GM18511 (cell line): ENCODE results near the gene ZNF513.
"Not testable (repeated sequence)": the region's sequence is repeated elsewhere in the genome, so short reads cannot be mapped to it uniquely, and the experiment has no call there.

Source experiments
- ATAC-seq: cut with Tn5 transposase; IDR thresholded peaks from one replicate; pipeline ENCODE4 v1.9.1; 2021; ENCODE audit warnings: mild to moderate bottlenecking, moderate library complexity; ENCODE audit not compliant: unreplicated experiment

ZNF513 gene

DNA sequence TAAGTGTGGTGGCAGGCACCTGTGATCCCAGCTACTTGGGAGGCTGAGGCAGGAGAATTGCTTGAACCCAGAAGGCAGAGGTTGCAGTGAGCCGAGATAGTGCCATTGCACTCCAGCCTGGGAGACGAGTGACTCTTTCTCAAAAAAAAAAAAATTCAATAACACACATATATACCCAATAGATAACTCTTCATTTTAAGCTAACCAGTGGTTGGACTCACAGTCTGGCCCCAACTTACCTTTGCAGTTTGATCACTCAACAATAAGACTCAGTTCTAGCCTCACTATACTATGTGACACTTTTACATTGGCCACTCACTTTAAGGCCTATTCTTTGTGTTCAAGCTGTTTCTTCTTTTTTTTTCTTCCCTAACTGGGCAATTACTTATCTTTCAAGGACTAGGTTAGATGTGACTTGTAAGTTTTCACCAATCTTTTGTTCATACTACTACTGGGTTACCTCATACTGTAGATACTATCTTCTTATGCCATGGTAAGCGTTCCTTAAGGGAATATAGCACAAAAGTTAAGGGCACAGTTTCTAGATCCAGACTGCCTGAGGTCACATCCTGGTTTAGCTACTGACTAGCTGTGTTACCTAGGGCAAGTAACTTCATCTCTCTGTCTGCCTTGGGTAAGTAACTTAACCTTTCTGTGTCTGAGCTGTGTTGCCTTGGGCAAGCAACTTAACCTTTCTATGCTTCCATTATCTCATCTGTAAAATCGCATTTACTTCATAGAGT is 17.7 kb downstream of the ZNF513 start:
- ATAC-seq = no peak

DNA sequence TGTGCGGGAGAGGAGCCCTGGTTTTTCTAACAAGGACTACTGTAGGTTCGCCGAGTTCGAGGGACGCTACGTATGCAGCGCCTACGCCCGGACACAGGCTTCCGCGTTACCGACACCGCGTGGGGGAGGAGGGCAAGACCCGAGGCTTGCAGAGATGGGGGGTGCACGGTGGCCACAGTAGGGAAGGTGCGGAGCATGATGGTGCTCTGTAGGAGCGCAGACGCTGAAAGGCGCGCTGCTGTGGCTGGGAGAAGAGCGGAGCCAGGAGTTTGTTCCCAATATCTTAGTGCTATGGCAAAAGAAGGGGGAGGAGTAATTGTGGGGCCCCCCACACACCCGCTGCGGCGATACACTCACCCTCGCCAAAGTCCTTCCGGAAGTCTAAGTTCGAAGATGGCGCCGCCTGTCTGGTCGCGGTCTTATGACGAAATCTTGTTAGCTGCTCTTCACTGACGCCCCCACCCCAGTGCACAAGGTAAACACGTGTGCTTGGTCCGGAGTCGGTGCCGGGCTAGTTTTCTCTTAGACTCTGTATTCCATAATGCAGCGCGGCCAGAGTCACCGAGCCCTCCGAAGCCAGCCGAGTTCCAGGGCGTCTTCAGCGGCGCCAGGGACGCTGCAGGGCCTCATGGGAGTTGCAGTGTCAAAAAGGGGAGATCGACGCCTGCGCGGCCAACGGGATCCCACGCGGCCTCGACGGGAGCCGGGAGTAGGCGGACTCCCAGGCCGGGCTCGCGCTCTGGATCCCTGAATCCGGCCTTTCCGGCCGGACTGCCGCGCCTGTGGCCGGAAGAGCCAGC is 24.0 kb downstream of the ZNF513 start, which contains the start of gene GTF3C2:
GTF3C2 (minus strand) TSS at position 383 of the 800 bp plus-strand sequence. CDS start 13,210 bp downstream, outside the sequence.
- ATAC-seq = peak; percentile 87

DNA sequence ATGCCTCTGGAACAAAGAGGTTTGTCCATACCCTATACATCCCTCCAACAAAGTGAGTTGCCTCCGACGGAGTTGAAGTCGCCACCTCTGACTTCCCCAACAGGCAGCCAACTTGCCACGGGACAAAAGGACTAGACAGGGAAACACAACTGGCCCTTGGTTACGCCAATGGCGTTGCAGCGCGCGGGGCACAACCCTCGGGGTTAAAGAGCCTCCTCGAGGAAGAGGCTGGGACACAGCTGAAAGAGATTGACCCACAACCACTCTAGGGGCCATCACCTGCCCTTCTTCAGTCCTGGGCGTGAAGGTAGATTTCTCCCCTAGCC is 24.5 kb downstream of the ZNF513 start:
- ATAC-seq = peak; percentile 43

DNA sequence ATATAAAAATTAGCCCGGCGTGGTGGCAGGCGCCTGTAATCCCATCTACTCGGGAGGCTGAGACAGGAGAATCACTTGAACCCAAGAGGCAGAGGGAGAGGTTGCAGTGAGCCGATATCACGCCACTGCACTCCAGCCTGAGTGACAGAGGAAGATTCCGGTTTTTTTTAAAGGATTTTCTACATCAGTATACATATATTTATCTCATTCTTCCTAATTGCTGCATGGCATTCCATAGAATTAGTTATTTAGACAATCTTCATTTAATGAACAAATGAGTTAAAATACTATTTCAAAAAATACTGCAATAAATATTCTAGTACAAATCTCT is 26.0 kb downstream of the ZNF513 start:
- ATAC-seq = no peak

DNA sequence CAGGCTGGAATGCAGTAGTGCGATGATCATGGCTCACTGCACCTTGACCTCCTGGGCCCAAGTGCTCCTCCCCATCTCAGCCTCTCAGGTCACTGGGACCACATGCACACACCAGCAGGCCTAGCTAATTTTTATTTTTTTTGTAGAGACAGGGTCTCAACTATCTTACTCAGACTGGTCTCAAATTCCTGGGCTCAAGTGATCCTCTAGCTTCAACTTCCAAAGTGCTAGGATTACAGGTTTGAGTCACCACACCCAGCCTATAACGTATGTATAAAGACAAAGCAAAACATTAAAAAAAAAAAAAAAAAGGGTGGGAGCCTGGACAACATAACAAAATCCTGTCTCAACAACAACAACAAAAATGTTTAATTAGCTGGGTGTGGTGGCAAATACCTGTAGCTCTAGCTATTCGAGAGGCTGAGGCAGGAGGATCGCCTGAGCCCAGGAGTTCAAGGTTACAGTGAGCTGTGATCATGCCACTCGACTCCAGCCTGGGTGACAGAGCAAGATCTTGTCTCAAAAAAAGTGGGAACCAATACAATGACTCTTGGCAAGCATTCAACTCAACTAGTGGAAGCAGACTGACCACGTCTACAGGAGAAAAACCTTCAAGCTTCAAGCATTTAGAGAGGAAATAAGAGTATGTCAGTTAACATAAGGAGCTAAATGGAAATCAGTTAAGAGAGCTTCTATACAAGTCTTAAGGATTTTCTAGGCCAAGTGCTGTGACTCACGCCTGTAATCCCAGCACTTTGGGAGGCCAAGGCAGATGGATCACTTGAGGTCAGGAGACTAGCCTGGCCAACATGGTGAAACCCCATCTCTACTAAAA is 26.6 kb downstream of the ZNF513 start:
- no peak for ATAC-seq

DNA sequence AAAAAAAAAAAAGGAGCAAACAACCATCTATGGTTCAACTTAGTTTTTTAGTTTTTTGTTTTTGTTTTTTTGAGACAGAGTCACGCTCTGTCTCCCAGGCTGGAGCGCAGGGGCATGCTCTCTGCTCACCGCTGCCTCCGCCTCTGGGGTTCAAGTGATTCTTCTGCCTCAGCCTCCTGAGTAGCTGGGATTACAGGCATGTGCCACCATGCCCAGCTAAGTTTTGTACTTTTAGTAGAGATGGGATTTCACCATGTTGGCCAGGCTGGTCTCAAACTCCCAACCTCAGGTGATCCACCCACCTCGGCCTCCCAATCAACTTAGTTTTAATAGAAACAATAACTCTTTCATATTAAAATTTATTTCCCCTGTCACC is 27.2 kb downstream of the ZNF513 start:
- ATAC-seq = not testable (repeated sequence)

DNA sequence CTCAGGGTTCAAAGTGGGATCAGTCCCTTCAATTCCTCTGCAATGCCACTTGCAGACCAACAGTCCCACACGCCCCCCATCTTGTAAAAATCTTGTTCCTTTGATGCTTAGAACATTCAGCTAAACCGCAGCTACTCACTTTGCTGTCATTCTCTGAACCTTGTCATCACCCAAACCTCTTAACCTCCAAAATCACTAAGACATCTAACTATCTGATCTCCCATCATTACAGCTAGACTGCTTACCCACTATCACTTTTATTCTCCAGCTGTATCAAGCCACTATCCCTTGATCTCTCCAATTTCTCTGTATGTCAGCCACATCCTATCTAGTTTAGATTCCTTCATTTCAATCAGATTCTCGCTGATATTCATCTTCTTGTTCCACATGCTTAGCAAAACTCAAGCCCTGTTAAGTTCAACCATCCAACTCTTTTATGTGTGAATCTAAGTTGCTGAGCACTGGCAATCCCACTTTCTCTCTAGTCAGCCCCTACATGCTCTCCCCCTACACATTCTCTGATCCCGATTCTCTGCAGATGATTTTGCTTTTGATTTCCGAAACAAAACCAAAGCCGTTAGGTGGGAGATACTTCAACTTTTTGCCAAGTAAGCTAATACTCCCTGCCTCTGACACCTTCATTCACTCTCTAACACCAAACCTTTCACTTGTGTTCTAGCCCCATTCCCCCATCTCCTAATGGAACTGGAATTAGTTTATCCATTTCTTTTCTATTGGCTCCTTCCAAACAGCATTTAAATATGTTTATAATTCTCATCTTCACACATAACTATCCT is 28.5 kb downstream of the ZNF513 start:
- ATAC-seq = no peak

DNA sequence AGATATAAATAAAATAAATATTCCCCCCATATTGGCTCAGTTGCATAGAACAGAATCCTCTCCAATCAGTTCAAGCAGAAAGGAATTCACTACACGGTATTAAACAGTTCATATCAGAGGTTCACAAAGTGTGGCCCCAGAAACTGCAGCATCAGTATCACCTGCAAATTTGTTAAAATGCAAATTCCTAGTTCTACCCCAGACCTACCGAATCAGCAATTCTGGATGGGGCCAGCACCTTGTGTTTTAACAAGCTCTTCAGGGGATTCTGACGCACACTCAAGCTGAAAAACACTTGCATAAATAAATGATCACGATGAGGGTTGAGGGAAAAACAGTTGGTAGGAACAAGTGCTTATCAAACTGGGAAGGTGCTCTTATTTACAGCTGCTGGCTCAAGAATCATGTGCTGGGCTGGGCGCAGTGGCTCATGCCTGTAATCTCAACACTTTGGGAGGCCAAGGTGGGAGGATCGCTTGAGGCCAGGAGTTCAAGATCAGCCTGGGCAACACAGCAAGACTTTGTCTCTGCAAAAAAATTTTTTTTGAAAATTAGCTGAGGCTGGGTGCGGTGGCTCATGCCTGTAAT is 30.3 kb downstream of the ZNF513 start:
- ATAC-seq = no peak

DNA sequence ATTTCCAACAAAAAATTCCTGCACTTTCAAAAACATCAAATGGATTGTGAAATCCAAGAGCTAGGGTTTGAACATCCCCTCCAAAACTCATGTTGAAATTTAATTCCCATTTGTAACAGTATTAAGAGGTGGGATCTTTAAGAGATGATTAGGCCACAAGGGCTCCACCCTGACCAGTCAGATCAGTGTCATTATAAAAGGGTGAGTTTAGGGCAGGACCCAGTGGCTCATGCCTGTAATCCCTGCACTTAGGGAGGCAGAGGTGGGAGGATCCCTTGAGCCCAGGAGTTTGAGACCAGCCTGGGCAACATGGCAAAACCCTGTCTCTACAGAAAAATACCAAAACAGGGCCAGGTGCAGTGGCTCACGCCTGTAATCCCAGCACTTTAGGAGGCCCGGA is 32.9 kb downstream of the ZNF513 start:
- ATAC-seq = no peak

DNA sequence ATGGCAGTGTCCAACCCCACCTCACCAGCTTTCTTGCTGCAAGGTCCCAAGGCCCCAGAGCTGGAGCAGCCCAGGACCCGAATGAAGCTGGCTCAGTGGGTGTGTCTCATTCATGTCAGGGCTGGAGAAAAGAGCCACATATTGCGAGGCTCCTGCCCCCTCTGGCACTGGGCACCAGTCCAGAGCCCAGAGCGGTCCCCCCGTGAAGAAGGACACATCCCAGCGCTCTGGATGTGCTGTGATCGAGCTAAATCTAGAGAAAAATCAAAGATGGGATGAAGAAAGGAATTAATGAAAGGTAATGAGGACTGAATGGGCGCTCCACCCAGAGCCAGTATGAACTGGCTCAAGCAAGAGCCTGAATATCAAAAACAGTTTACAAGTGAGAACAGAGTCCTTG is 44.4 kb downstream of the ZNF513 start:
- ATAC-seq = no peak

DNA sequence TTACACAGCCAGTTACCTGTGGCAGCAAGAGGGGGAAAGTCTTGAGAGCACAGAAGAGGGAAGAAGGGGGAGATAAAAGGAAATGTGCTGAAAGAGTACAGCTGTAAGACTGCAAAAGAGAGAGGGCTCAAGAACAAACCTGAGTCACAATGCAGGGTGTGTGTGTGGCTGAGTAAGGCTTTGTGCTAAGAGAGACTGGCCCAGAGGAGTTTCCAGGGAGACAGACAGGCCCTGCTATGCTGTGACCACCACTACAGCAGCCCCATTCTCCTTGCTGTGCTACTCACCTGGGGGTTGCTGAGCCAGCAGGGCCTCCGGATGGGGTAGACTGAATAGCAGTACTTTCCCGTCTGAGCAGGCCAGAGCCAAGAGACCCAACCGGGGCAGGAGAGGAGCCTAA is 45.2 kb downstream of the ZNF513 start:
- ATAC-seq = no peak
